A549 (cell line): ENCODE data around the gene FRZB.

Experiments
- BHLHE40 ChIP-seq: IDR thresholded peaks from 2 replicates; pipeline ENCODE4 v1.6.1; 2012; ENCODE audit warnings: low read depth, low read length, inconsistent platforms
- CEBPB ChIP-seq, 2 experiments: fragments of >200 bp in 1 of 2; sonication (Bioruptor Twin) in 1 of 2; formaldehyde crosslinking in 1 of 2; IDR thresholded peaks; 2 replicates each; pipeline ENCODE4 v1.6.1; 2012 to 2016
- CHD4 ChIP-seq: fragments of 200-600 bp; sonication (generic); IDR thresholded peaks from 2 replicates; pipeline ENCODE4 v1.6.1; 2016; ENCODE audit warnings: antibody characterized with exemption, mild to moderate bottlenecking, borderline replicate concordance
- CTCF ChIP-seq: fragments of >200 bp; sonication (Bioruptor Twin); formaldehyde crosslinking; IDR thresholded peaks from 3 replicates; pipeline ENCODE4 v1.5.1; 2016
- ELK1 ChIP-seq: fragments of 150-350 bp; IDR thresholded peaks from 2 replicates; pipeline ENCODE4 v1.6.1; 2014; ENCODE audit warnings: low read depth, mild to moderate bottlenecking, low read length
- JUN ChIP-seq, 2 experiments: fragments of >200 bp; sonication (Bioruptor Twin); formaldehyde crosslinking; IDR thresholded peaks; 2 replicates in 1 of 2; 3 replicates in 1 of 2; pipeline ENCODE4 v1.6.1; 2016 to 2017
- JUNB ChIP-seq: fragments of >200 bp; sonication (Bioruptor Twin); formaldehyde crosslinking; IDR thresholded peaks from 2 replicates; pipeline ENCODE4 v1.6.1; 2016
- MAFK ChIP-seq: fragments of 450-650 bp; IDR thresholded peaks from 2 replicates; pipeline ENCODE4 v1.6.1; 2014; ENCODE audit not compliant: partially characterized antibody
- POLR2A ChIP-seq: IDR thresholded peaks from 2 replicates; pipeline ENCODE4 v1.6.1; 2012; ENCODE audit warnings: mild to moderate bottlenecking, low read length
- RAD21 ChIP-seq, 2 experiments: fragments of >200 bp in 1 of 2; sonication (Bioruptor Twin) in 1 of 2; formaldehyde crosslinking in 1 of 2; IDR thresholded peaks in 1 of 2; conservative IDR thresholded peaks in 1 of 2; 2 replicates in 1 of 2; 3 replicates in 1 of 2; pipeline ENCODE4 v1.6.1; 2012 to 2018; ENCODE audit warnings: inconsistent platforms in 1 of 2
- RFX5 ChIP-seq: fragments of 450-650 bp; IDR thresholded peaks from 2 replicates; pipeline ENCODE4 v1.7.1; 2014; ENCODE audit warnings: antibody characterized with exemption, mild to moderate bottlenecking, moderate library complexity
- SMC3 ChIP-seq: fragments of >200 bp; sonication (Bioruptor Twin); formaldehyde crosslinking; IDR thresholded peaks from 3 replicates; pipeline ENCODE4 v1.6.1; 2018; ENCODE audit warnings: inconsistent platforms

GRCh38 chr2:182831101-182831500 lies 35.3 kb downstream of the FRZB start:
- TF ChIP-seq CTCF, result no peak
- no peak for TF ChIP-seq RAD21 (conservative IDR thresholded peaks at IDR 0.05 in 1 of 2, IDR thresholded peaks at IDR 0.05 in 1 of 2)
- no peak for TF ChIP-seq BHLHE40
- TF ChIP-seq POLR2A, result no peak
- no peak for TF ChIP-seq JUNB
- TF ChIP-seq JUN (IDR thresholded peaks at IDR 0.05), result no peak
- no peak for TF ChIP-seq SMC3
- TF ChIP-seq CHD4, result no peak
- no peak for TF ChIP-seq MAFK
- TF ChIP-seq ELK1, result no peak
- TF ChIP-seq CEBPB (IDR thresholded peaks at IDR 0.05), result no peak
- no peak for TF ChIP-seq RFX5
